ENCODE measurements around the gene FZD8.

- no peak for TF ChIP-seq FOXA1 (IDR thresholded peaks at IDR 0.05)
- no peak for TF ChIP-seq ELF4 (IDR thresholded peaks at IDR 0.05)
- no peak for TF ChIP-seq BHLHE40 (IDR thresholded peaks at IDR 0.05; ENCODE audit: borderline replicate concordance)
- no peak for TF ChIP-seq TARDBP (IDR thresholded peaks at IDR 0.05)
- TF ChIP-seq FOXM1 (IDR thresholded peaks at IDR 0.05; ENCODE audit: borderline replicate concordance): no peak
- no peak for TF ChIP-seq SP1 (IDR thresholded peaks at IDR 0.05)
- no peak for TF ChIP-seq FOXK2 (IDR thresholded peaks at IDR 0.05)
- TF ChIP-seq ARNT (IDR thresholded peaks at IDR 0.05): no peak
- TF ChIP-seq NFRKB (IDR thresholded peaks at IDR 0.05): no peak
- TF ChIP-seq CTBP1 (IDR thresholded peaks at IDR 0.05; ENCODE audit: borderline replicate concordance): no peak
- no peak for TF ChIP-seq HDGF (IDR thresholded peaks at IDR 0.05; ENCODE audit: borderline replicate concordance)
- no peak for TF ChIP-seq SUZ12 (IDR thresholded peaks at IDR 0.05)
- TF ChIP-seq ZNF384 (IDR thresholded peaks at IDR 0.05): no peak
- TF ChIP-seq L3MBTL2 (conservative IDR thresholded peaks at IDR 0.05): no peak
Observed at GRCh38 chr10:35642793-35643114, 658 bp upstream of the FZD8 start.
